AG04449 (cell line): Measurements from ENCODE around the gene CWC22.
"Not testable (repeated sequence)": the region's sequence is repeated elsewhere in the genome, so short reads cannot be mapped to it uniquely, and the experiment has no call there.

Source experiments
- CTCF ChIA-PET: fragments of 350-600 bp; formaldehyde crosslinking; extraction: SDS; loops from one replicate; lab custom pipeline; 2021; ENCODE audit warnings: antibody characterized with exemption; lab: Yijun Ruan, JAX
- POLR2A ChIA-PET: fragments of 400-600, 350-600 bp; formaldehyde crosslinking; extraction: SDS; loops from one replicate; lab custom pipeline; 2020; ENCODE audit warnings: antibody characterized with exemption, inconsistent platforms; lab: Yijun Ruan, JAX
- DNase-seq: peaks from one replicate; pipeline ENCODE4 v3.0.0-alpha.2; 2010; ENCODE audit warnings: low read depth, low spot score
- H3K4me3 ChIP-seq: 2 replicates; pipeline ENCODE4 v1.5.1; 2011; ENCODE audit warnings: low read depth, mild to moderate bottlenecking, control low read depth, low read length
- TF ChIP-seq, protein P1 (sequence below): IDR thresholded peaks from one replicate; pipeline ENCODE4 v1.5.1; 2011; ENCODE audit warnings: mild to moderate bottlenecking, moderate library complexity, low read length, control low read depth, inconsistent platforms; ENCODE audit not compliant: insufficient read depth; ENCODE audit errors: missing control alignments

Gene CWC22

DNA sequence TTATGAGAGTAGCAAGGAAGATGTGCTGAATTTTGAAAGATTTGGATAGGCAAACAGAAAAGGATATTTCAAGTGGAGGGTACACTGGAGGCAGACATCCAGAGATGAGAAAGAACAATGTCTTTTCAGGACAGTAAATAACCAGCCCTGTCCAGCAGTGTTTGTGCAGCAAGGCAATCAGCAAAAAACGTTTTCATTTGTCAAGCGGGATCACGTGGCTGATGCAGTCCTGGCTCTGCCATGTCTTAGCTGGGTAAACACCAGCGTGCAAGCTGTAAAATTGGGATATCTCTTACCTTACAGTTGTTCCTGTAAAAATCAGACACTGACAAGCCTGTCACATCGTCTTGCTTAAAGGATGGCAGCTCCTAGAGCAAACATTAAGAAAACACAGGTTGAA lies 67.8 kb downstream of the CWC22 start:
- POLR2A ChIA-PET: no interaction called here
- CTCF ChIA-PET: interaction anchor here (1.5 kb wide), 1 partner anchor 12 kb away, joined by 4 read pairs; no protein-coding TSS in a partner anchor
- H3K4me3 ChIP-seq: no peak overlapping the region
- DNase-seq: no peak
- TF ChIP-seq, protein P1, sequence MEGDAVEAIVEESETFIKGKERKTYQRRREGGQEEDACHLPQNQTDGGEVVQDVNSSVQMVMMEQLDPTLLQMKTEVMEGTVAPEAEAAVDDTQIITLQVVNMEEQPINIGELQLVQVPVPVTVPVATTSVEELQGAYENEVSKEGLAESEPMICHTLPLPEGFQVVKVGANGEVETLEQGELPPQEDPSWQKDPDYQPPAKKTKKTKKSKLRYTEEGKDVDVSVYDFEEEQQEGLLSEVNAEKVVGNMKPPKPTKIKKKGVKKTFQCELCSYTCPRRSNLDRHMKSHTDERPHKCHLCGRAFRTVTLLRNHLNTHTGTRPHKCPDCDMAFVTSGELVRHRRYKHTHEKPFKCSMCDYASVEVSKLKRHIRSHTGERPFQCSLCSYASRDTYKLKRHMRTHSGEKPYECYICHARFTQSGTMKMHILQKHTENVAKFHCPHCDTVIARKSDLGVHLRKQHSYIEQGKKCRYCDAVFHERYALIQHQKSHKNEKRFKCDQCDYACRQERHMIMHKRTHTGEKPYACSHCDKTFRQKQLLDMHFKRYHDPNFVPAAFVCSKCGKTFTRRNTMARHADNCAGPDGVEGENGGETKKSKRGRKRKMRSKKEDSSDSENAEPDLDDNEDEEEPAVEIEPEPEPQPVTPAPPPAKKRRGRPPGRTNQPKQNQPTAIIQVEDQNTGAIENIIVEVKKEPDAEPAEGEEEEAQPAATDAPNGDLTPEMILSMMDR: no peak

DNA sequence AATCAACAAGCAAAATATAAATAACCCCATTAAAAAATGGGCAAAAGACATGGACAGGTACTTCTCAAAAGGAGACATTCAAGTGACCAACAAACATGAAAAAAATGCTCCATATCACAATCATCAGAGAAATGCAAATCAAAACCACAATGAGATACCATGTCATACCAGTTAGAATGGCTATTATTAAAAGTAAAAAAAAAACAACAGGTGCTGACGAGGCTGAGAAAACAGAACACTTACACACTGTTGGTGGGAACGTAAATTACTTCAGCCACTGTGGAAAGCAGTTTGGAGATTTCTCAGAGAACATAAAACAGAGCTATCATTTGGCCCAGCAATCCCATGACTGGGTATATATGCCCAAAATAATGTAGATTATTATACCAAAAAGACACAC lies 69.1 kb downstream of the CWC22 start:
- POLR2A ChIA-PET: no interaction called here
- no peak for DNase-seq
- H3K4me3 ChIP-seq: no peak overlapping the region
- CTCF ChIA-PET: interaction anchor here (1.5 kb wide), 1 partner anchor 11 kb away, joined by 4 read pairs; no protein-coding TSS in a partner anchor
- TF ChIP-seq, protein P1: no peak

DNA sequence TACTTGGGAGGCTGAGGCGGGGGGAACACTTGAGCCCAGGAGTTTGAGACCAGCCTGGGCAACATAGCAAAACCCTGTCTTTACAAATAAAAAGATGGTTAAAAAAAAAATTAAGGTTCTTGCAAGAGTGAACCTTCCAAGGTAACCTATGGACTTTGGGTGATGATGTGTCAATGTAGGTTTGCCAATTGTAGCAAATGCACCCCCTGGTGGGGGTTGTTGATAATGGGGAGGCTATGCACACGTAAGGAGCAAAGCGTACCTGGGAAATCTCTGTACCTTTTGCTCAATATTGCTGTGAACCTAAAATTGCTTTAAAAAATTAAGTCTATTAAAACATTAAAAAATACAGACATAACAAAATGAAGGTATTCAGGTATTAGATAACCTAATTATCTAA lies 70.4 kb downstream of the CWC22 start:
- no peak for DNase-seq

DNA sequence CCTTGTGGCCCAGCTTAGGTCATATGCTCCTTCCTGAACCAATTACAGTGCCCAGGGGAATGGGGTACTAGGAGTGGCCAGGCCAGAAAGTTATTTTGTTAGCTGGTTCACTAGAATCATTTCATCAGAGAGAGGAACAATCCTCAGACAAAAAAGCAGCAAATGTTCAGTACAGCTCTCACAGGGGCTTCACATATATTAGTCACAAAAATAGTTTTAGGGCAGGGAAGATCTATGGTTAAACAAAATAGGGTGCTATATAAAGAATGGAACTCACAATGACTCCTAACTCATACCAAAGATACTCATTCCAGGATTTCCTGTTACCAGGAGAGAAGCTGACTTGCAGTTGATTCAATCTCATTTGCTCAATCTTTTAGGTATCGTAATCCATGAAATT lies 71.0 kb downstream of the CWC22 start:
- DNase-seq: no peak
- H3K4me3 ChIP-seq: no peak overlapping the region
- POLR2A ChIA-PET: no interaction called here
- TF ChIP-seq, protein P1: no peak
- CTCF ChIA-PET: no interaction called here

More for the DNA sequence above, 70.4 kb downstream of the CWC22 start:
- TF ChIP-seq, protein P1: no peak
- ChIA-PET CTCF (interaction anchor here (1.3 kb wide), 1 partner anchor 11 kb away, joined by 4 read pairs; no protein-coding TSS in a partner anchor), POLR2A (no interaction called here)
- H3K4me3 ChIP-seq: no peak overlapping the region

DNA sequence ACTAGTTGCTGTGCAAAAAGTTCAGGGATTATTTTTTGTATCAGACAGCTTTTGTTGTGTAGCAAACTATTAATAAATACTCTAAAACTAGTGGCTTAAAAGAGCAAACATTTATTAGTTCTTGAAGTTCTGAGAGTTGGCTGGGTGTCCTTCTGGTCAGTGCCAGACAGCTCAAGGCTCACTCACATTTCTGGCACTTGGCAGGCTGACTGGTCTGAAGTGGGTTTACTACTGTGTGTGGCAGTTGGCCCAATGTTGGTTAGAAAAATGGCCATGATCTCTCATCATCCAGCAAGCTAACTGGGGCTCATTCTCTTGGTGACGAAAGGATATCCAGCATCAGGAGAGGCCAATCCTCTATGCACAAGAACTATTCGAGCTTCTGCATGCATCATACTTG lies 74.3 kb downstream of the CWC22 start:
- no peak overlapping the region for H3K4me3 ChIP-seq
- DNase-seq: no peak
- CTCF ChIA-PET: interaction anchor here (1.4 kb wide), 1 partner anchor 9 kb away, joined by 4 read pairs; no protein-coding TSS in a partner anchor
- TF ChIP-seq, protein P1: no peak
- POLR2A ChIA-PET: no interaction called here

DNA sequence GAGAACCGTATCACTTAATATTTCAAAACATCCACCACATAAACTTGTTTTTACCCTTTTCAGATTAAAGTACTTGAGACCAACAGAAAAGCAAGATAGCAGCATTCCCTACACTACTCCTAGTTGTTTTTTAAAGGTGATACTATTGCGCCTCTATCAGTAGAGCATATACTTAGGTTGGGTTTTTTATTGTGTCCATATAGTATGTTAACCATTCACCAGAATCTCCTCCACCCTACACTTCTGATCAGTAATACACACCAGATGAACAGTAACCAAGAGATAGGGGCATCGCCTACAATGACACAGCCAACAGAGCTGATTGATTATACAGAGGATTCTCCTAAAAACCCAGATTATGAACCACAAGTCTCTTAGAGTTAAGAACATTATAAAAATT lies 75.6 kb downstream of the CWC22 start:
- no peak for DNase-seq
- CTCF ChIA-PET: no interaction called here
- POLR2A ChIA-PET: no interaction called here
- H3K4me3 ChIP-seq: no peak overlapping the region
- TF ChIP-seq, protein P1: no peak

DNA sequence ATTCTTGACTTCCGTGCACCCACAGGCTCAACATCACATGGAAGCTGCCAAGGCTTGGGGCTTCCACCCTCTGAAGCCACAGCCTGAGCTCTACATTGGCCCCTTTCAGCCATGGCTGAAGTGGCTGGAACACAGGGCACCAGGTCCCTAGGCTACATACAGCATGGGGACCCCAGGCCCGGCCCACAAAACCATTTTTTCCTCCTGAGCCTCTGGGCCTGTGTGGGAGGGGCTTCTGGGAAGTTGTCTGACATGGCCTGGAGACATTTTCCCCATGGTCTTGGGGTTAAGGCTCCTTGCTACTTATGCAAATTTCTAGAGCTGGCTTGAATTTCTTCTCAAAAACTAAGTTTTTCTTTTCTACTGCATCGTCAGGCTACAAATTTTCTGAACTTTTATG lies 77.1 kb downstream of the CWC22 start:
- H3K4me3 ChIP-seq, DNase-seq, POLR2A ChIA-PET, CTCF ChIA-PET: not testable (repeated sequence)
